MM.1S (cell line): ENCODE data around the gene FRAS1.

Source experiments
- CTCF ChIP-seq: fragments of 300-600 bp; sonication (generic); IDR thresholded peaks from 2 replicates; pipeline ENCODE4 v1.5.1; 2016; ENCODE audit warnings: antibody characterized with exemption, low read length, mixed read lengths
- EZH2 ChIP-seq: fragments of 300-600 bp; sonication (generic); optimal IDR thresholded peaks from 2 replicates; pipeline ENCODE3; 2017; ENCODE audit warnings: low read depth, mild to moderate bottlenecking, antibody characterized with exemption, low read length, mixed read lengths
- EZH2phosphoT487 ChIP-seq: fragments of 300-600 bp; sonication (generic); IDR thresholded peaks from 2 replicates; pipeline ENCODE4 v1.6.1; 2018; ENCODE audit warnings: antibody characterized with exemption, low read length

GRCh38 chr4:78047366-78047765, 9.8 kb upstream of the FRAS1 start:
- TF ChIP-seq CTCF: no peak
- no peak for TF ChIP-seq EZH2
- no peak for TF ChIP-seq EZH2phosphoT487
